HepG2 (cell line): Measurements from ENCODE around the gene SH2D3C. TPM values are rescaled to one million over a fixed set of nuclear protein-coding genes. Genes with fewer than 3 reads are reported as not detected.

Experiments used
- ATAC-seq: fragments of 200-7000 bp; cut with Tn5 transposase; 3 replicates; pipeline ENCODE4 v1.9.1; 2020; ENCODE audit warnings: mild to moderate bottlenecking, moderate library complexity
- BruUV-seq: library from RNA; stranded (reverse); fragments of 400-500 nt; replicated peaks from 2 replicates; lab custom pipeline; 2021; lab: Mats Ljungman, UMichigan
- CTCF ChIA-PET: fragments of 300-600 bp; formaldehyde crosslinking; extraction: SDS; loops from one replicate; lab custom pipeline; 2021; ENCODE audit warnings: low total read pairs, inconsistent platforms, low intra/inter-chr PET ratio; lab: Yijun Ruan, JAX
- POLR2A ChIA-PET: fragments of 350-600 bp; sonication (Branson Sonifier 250); formaldehyde crosslinking; loops from one replicate; lab custom pipeline; 2020; ENCODE audit warnings: antibody characterized with exemption, inconsistent platforms; lab: Yijun Ruan, JAX
- DNase-seq: peaks from one replicate; pipeline ENCODE4 v3.0.0-alpha.2; 2015; ENCODE audit warnings: low spot score
- FAIRE-seq: peaks from 3 replicates; lab custom pipeline; 2011; peaks lifted over from hg19 to GRCh38; lab: Jason Lieb, UNC
- H2AFZ ChIP-seq: one replicate; pipeline ENCODE4 v1.6.1; 2011; ENCODE audit warnings: low read length, inconsistent platforms
- H3K27ac ChIP-seq: fragments of 300-600 bp; 3 replicates; pipeline ENCODE4 v1.8.0; 2011; ENCODE audit warnings: mixed run types, mild to moderate bottlenecking, mixed read lengths, low read length, inconsistent platforms; ENCODE audit not compliant: insufficient read depth; ENCODE audit errors: extremely low read length
- H3K27me3 ChIP-seq, 2 experiments: fragments of 200-600 bp in 1 of 2; 2 replicates in 1 of 2; 3 replicates in 1 of 2; pipeline versions ENCODE4 v1.6.0 to v1.8.0; 2011; ENCODE audit warnings: low read length in 2 of 2, mild to moderate bottlenecking in 2 of 2, moderate library complexity in 2 of 2, inconsistent platforms in 1 of 2; ENCODE audit not compliant: insufficient read depth in 2 of 2, control insufficient read depth in 1 of 2
- H3K36me3 ChIP-seq, 2 experiments: fragments of 200-600 bp in 1 of 2; replicated peaks in 1 of 2; 2 replicates in 1 of 2; 3 replicates in 1 of 2; pipeline versions ENCODE4 v1.5.1 to v1.8.0; 2011; ENCODE audit warnings: low read length in 2 of 2, inconsistent platforms in 1 of 2; ENCODE audit not compliant: insufficient read depth in 2 of 2, control insufficient read depth in 1 of 2
- H3K4me1 ChIP-seq: 2 replicates; pipeline ENCODE4 v1.5.1; 2012; ENCODE audit warnings: low read length, inconsistent platforms; ENCODE audit not compliant: insufficient read depth
- H3K4me2 ChIP-seq: 2 replicates; pipeline ENCODE4 v1.6.0; 2011; ENCODE audit warnings: low read depth, low read length, inconsistent platforms
- H3K4me3 ChIP-seq, 3 experiments: fragments of 200-600 bp in 1 of 3; sonication (generic), shearing (Covaris generic) in 1 of 3; replicated peaks in 1 of 3; 2 replicates each; pipeline ENCODE4 v1.5.1; 2011 to 2016; ENCODE audit warnings: low read length in 3 of 3, inconsistent platforms in 2 of 3, low read depth in 2 of 3, mild to moderate bottlenecking in 2 of 3, control low read depth in 1 of 3, mixed read lengths in 1 of 3; ENCODE audit not compliant: insufficient read depth in 1 of 3
- H3K79me2 ChIP-seq: one replicate; pipeline ENCODE4 v1.6.1; 2011; ENCODE audit warnings: low read length, inconsistent platforms; ENCODE audit not compliant: insufficient read depth
- H3K9ac ChIP-seq: 2 replicates; pipeline ENCODE4 v1.6.0; 2011; ENCODE audit warnings: mild to moderate bottlenecking, low read depth, low read length, inconsistent platforms; ENCODE audit not compliant: insufficient read depth
- H3K9me3 ChIP-seq: 2 replicates; pipeline ENCODE4 v1.5.1; 2012; ENCODE audit warnings: mild to moderate bottlenecking, low read length
- H4K20me1 ChIP-seq: 2 replicates; pipeline ENCODE4 v1.6.0; 2011; ENCODE audit warnings: inconsistent platforms, mild to moderate bottlenecking, low read length, moderate library complexity; ENCODE audit not compliant: insufficient read depth
- ASH2L ChIP-seq: fragments of 300-600, 200-600 bp; sonication (generic); IDR thresholded peaks from 2 replicates; pipeline ENCODE4 v1.7.0; 2017; ENCODE audit warnings: low read depth, mild to moderate bottlenecking, moderate library complexity, mixed read lengths, low read length; ENCODE audit not compliant: insufficient read length
- NAIF1 ChIP-seq: sonication (generic); formaldehyde crosslinking; IDR thresholded peaks from 2 replicates; pipeline ENCODE4 v1.5.0; 2020; ENCODE audit warnings: mild to moderate bottlenecking, missing genetic modification reagents, borderline replicate concordance
- WGBS: methylation state at CpG from one replicate; pipeline ENCODE4 v1.1.6; 2017; ENCODE audit warnings: low lambda C conversion rate; 5-methylcytosine and 5-hydroxymethylcytosine counted together
- in situ Hi-C: cut with HindIII; loops from 2 replicates; pipeline ENCODE4 v1.10.0; 2017; ENCODE audit warnings: low pct_unique_long_range_greater_than_20kb; ENCODE audit not compliant: extremely low pct_ligation_motif_present
- intact Hi-C: fragments of 100-400 bp; cut with micrococcal nuclease; formaldehyde crosslinking; loops from one replicate; pipeline ENCODE4 v1.10.0; 2022; ENCODE audit not compliant: unreplicated experiment
- polyA plus RNA-seq, 8 experiments: library from polyadenylated mRNA; depleted of rRNA in 3 of 8; stranded (reverse) in 7 of 8; unstranded in 1 of 8; fragments of >200 nt; fragmentation: Illumina TruSeq in 4 of 8; extraction: Trizol in 4 of 8; gene quantifications; 2 replicates each; pipeline versions ENCODE4 v1.2.1 to v1.2.3, GENCODE V29; 2011 to 2016; ENCODE audit warnings: low read depth in 4 of 8, missing spikeins in 1 of 8, mixed read lengths in 1 of 8; ENCODE audit not compliant: insufficient read depth in 1 of 8
- total RNA-seq, 5 experiments: library from RNA; depleted of rRNA; stranded (reverse); fragments of >200 nt; fragmentation: Illumina TruSeq; extraction: Trizol; gene quantifications; 2 replicates each; pipeline ENCODE4 v1.2.3, GENCODE V29; 2016; ENCODE audit warnings: low read depth in 1 of 5
- TF ChIP-seq, protein P1 (sequence below): sonication (generic); formaldehyde crosslinking; IDR thresholded peaks from 2 replicates; pipeline ENCODE4 v1.4.0; 2020; ENCODE audit warnings: mild to moderate bottlenecking, missing genetic modification reagents

SH2D3C gene
- total and polyA plus RNA-seq, 2 of the 13 experiments (the other 11 are each of a cell fraction or from before 2014, with no cell fraction given) = not detected

DNA sequence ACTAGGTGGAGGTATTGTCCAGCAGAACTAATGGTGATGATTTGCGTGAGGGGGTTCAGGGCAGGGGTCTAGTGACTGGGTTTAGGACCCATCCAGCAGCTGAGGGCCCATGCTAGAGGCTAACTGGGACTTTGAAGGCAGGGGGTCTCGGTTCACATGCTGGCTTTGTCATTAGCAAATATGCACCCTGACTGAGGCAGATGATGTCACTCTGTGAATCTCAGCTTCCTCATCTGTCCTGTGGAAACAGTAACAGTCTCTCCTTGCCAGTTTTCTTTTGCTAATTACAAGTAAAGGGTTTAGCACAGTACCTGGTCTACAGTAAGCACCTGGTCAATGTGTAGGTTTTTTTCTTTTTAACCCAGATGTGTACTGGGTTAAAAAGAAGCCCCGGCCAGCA, 5.2 kb downstream of the SH2D3C start:
- intact Hi-C loops (no loop called here), in situ Hi-C loops (no loop called here)
- H3K4me1 ChIP-seq = peaks cover 10% of the 10 kb centered on the region
- 28% methylated on average over 3 of the region's 3 CpGs for WGBS
- H3K27ac ChIP-seq = no peak overlapping the region
- H3K36me3 ChIP-seq = no peaks in the 10 kb centered on the region
- H3K9ac ChIP-seq = no peak overlapping the region
- FAIRE-seq (no peak), ATAC-seq (no peak), DNase-seq (no peak)
- no peak overlapping the region for H2AFZ ChIP-seq
- H3K4me3 ChIP-seq = no peak overlapping the region
- no TSS peak for BruUV-seq
- H3K9me3 ChIP-seq = no peaks in the 10 kb centered on the region
- H3K4me2 ChIP-seq = no peak overlapping the region
- H4K20me1 ChIP-seq = no peaks in the 10 kb centered on the region
- TF ChIP-seq ASH2L (no peak), NAIF1 (CRISPR knock-in tag) (no peak)
- TF ChIP-seq, protein P1, sequence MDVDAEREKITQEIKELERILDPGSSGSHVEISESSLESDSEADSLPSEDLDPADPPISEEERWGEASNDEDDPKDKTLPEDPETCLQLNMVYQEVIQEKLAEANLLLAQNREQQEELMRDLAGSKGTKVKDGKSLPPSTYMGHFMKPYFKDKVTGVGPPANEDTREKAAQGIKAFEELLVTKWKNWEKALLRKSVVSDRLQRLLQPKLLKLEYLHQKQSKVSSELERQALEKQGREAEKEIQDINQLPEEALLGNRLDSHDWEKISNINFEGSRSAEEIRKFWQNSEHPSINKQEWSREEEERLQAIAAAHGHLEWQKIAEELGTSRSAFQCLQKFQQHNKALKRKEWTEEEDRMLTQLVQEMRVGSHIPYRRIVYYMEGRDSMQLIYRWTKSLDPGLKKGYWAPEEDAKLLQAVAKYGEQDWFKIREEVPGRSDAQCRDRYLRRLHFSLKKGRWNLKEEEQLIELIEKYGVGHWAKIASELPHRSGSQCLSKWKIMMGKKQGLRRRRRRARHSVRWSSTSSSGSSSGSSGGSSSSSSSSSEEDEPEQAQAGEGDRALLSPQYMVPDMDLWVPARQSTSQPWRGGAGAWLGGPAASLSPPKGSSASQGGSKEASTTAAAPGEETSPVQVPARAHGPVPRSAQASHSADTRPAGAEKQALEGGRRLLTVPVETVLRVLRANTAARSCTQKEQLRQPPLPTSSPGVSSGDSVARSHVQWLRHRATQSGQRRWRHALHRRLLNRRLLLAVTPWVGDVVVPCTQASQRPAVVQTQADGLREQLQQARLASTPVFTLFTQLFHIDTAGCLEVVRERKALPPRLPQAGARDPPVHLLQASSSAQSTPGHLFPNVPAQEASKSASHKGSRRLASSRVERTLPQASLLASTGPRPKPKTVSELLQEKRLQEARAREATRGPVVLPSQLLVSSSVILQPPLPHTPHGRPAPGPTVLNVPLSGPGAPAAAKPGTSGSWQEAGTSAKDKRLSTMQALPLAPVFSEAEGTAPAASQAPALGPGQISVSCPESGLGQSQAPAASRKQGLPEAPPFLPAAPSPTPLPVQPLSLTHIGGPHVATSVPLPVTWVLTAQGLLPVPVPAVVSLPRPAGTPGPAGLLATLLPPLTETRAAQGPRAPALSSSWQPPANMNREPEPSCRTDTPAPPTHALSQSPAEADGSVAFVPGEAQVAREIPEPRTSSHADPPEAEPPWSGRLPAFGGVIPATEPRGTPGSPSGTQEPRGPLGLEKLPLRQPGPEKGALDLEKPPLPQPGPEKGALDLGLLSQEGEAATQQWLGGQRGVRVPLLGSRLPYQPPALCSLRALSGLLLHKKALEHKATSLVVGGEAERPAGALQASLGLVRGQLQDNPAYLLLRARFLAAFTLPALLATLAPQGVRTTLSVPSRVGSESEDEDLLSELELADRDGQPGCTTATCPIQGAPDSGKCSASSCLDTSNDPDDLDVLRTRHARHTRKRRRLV (CRISPR knock-in tag) = no peak
- no peaks in the 10 kb centered on the region for H3K79me2 ChIP-seq
- H3K27me3 ChIP-seq = peaks cover 2 to 37% of the 10 kb centered on the region in 2 experiments; a peak in 3 of 5 replicates
- ChIA-PET CTCF (no interaction called here), POLR2A (no interaction called here)
